GM18505 (cell line): ENCODE measurements around the gene FAM181A.

Experiments
- ATAC-seq: cut with Tn5 transposase; IDR thresholded peaks from one replicate; pipeline ENCODE4 v1.9.1; 2021; ENCODE audit not compliant: unreplicated experiment
- POLR2A ChIP-seq: IDR thresholded peaks from 4 replicates; pipeline ENCODE4 v1.6.1; 2011; ENCODE audit warnings: borderline replicate concordance; ENCODE audit not compliant: insufficient read depth, insufficient read length; ENCODE audit errors: extremely low read depth

Gene FAM181A

DNA sequence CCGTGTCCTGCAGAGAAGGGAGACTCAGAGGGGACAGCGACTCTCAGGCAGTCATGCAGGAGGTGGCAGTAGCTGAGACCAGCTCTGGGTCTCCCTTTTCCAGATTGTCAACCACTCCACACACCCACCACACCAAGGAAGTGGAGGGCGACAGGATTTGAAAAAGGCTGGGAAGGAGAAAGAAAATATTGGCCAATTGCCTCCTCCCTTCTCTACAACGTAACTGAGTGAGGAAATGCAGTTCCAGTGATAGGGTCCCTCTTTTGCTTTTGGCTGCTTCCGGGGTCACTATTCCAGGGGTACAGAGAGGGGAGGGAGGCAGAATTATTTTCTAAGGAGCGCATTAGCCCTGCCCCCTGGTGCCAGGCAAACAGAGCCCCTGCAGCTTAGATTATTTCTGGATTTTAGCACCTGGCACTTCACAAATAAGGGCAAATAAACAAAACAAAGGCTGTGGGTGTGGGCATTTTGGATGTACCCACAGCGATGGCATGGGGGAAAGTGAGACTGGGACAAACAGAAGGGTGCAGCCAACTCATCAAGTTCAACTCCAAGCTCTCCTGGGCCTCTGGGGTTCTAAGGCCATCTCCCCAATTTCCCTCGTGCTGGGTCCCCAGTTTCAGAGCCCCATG, 28.8 kb downstream of the FAM181A start:
- no peak for ATAC-seq

DNA sequence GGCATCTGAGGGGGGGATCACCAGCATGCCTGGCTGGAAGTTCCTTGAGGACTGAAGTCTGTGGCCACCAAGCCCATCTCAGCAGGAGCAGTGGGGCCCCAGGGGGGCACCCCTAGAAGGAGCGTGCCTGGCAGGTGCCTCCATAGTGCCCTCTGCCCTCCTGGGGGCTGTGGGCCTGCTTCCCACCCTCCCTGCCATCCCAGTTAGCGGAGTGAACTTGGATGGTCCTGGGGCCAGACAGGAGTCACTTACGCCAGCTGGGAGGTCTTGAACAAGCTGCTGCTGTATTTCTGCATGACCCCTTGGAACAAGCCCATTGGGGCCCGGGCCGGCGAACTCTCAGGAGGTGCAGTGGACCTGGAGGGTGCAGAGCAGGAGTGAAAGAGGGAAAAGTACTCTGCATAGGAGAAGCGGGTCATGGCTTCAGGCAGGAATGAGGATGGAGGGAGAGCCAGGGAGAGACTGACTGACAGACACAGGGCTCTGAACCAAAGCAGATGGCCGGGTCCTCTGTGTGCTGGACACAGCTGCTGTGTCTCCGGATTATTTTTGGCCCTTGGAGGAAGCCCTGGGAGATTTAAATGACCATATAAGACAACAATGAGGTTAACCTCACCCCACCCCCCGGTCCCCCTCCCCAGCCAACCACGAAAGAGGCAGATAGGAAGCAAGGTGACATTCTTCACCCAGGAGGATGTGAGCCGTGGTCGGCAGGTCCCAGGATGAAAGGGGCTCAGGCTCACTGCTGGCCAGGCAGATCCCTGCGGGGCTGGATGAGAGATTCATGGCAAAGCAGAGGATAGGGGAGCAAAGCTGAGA, 29.6 kb downstream of the FAM181A start:
- no peak for TF ChIP-seq POLR2A
- ATAC-seq: no peak

More for the DNA sequence above, 28.8 kb downstream of the FAM181A start:
- no peak for TF ChIP-seq POLR2A

DNA sequence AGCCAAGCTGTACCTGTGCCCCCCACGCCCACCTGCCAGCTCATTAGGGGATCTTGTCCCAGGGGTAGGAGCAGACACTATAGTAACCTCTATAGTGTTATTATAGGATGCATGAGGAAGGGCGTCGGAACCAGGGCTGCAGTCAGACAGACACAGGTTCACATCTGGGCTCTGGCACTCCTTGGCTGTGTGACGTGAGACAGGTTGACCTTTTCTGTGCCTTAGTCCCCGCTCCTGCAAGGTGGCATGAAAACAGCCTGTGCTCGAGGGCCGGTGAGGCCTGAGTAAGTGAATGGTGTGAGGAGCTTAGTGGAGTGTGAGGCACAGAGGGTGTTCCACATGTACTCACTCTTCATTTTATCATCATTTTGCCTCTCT, 30.2 kb downstream of the FAM181A start:
- TF ChIP-seq POLR2A: no peak
- no peak for ATAC-seq

DNA sequence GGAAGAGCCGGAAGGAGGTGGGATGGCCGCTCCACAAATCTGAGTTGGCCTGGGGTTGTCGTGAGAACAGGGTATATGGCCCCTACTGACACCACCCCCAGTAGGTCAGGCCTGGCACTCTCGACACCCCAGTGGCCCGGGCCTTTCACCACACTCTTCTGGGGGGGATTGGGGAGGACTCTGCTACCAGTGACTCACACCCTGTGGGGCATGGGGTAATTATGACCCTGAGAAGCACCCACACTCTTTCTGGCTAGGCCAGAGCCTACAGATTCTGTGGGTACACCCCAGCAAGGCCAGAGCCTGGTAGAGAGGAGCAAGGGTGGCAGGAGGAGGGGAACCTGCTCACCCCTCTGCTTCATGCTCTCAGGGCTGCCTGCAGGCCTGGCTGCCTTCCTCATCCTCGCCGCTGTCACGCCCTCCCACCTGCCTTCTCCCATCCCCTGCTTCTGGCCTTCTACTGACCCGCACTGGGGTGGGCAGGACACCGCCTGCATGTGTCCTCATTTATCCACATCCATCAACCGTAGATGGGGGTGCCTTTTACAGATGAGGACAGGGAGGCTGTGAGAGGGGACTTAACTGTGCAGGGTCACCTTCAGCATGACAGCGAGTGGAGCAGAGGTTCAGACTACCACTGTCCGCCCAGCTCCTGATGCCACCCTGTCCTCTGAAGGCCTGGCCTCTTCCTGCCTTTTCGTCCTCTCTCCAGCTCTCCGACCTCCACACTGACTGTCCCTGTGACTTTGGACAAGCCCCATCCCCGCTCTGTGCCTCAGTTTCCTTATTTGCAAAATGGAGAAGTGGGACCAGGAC, 30.8 kb downstream of the FAM181A start:
- peak; percentile 24 for TF ChIP-seq POLR2A
- ATAC-seq: no peak

DNA sequence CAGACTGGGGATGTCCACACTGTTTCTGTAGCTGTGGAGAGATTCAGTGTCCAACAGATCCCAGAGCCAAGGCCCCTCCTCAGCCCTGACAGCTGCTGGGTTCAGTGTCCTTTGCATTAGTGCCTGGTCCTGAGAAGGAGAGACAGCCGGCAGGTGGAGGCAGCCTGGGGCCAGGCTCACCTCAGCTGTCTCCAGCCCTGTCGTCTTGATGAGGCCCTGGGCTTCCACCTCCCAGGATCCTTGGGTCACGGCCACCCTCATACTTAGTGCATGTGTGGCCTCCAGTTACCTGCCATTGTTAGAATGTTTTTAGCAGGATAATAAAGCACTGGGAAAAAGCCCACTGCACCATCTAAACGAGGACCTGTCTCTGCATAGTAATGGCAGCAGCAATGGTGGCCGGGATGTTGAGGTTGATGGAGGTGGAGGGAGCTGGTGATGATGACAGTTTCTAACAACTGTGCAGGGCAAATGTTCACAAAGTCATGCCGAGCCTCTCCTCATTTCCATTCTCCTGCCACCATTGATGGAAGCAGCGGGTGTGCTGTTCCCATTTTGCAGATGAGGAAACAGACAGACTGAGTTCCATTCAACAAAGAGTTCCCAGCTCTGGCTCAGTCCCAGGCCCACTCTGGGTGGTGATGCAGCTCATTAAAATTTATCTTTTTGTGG, 31.6 kb downstream of the FAM181A start:
- no peak for TF ChIP-seq POLR2A
- ATAC-seq: no peak

DNA sequence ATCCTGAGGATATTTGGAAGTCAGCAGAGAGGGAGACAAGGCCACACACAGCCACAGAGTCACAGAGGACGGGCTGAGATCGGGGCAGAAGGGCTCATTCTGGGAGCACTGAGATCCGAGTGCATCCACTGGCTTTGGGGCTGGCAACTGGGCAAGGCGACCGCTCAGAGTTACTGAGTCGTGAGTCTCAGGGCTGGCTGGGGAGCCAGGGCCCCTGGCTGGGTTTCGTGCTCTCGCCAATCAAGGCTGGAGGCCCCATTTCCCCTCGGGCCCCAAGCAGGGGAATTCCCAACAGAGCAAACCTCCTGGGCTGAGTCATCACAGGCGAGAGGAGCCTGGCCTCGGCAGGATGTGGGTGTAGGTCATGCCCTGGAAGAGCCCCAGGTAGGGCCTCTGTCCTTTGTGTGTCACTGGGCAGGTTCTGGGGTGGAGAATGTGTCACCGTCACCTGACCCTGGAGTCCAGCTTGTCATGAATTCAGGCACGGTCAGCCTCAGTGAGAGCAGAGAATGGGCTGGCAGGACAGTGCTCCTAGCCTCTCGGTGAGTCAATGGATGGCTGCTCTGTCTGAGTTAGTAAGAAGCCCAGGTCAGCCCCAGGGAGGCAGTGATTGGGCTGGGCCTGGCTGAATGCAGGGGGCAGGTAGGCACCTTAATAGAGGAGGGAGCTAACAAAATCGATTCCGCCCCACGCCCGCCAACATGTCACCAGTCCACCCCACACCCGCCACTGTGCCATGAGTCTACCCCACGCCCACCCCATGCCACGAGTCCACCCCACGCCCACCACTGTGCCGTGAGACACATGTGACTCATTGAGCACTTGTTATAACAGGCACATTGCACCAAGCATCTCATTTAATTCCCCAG, 32.3 kb downstream of the FAM181A start:
- peak; percentile 86 for TF ChIP-seq POLR2A
- ATAC-seq: peak; percentile 69

DNA sequence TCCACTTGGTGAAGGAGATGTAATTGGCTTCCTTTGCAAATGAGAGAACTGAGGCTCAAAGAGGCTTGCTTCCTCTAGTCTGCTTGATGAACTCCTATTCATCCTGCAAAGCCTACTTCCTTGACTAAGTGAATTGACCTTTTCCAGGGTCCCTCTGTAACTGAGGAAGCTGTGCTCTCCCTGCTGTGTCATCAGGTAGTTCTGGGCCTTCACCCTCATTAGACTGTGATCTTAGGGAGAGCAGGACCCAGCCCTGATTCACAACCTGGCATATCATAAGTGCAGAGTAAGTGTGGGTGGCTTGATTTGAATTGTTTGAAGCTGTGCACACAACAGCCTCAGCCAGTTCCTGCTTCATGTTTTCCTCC, 32.9 kb downstream of the FAM181A start:
- ATAC-seq: no peak
- TF ChIP-seq POLR2A: no peak

DNA sequence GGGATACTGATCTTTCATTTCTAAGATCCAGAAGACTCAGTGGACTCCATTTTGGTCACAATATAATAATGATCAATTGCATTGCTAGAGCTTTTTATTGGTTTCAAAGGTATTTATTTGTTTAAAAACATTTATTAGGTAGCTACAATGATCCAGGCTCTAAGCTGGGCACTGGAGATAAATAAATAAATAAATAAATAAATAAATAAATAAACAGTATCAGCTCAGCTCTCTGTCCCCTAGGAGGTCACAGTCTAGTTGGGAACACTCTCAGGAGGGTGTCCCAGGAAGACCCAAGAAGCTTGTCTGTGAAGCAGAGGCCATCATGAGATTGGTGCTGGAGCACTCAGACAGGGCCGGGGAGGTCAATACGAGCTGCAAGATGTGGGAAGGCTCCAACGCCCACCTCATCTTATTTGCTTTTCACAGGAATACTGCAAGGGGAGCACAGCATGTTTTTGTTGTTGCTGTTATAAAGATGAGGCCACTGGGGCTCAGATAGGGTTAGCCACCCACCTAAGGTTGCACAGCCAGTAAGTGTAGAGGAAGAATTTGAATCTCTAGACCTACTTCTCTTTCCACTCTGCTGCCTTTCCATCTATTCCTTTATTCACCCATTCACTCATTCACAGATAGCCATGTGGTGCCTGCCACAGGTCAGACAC, 33.8 kb downstream of the FAM181A start:
- no peak for TF ChIP-seq POLR2A
- no peak for ATAC-seq

DNA sequence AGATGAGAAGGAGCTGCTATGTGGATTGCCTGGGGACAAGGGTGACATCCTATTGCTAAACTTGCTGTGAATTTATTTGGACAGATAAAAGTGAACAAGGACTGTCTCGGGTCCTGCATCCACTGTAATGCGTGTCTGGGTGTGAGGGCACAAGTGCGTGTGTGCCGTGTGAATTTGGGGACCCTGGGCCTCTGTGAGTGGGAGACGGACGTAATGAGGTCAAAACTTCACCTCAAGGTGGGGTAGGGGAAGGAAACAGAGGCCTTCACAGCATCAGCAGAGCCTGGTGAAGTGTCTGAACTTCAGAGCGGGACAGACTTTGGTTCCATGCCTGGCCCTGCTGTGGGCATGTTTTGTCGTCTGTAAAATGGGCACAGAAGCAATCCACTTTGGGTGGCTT, 34.5 kb downstream of the FAM181A start:
- ATAC-seq: no peak
- TF ChIP-seq POLR2A: peak; percentile 35

DNA sequence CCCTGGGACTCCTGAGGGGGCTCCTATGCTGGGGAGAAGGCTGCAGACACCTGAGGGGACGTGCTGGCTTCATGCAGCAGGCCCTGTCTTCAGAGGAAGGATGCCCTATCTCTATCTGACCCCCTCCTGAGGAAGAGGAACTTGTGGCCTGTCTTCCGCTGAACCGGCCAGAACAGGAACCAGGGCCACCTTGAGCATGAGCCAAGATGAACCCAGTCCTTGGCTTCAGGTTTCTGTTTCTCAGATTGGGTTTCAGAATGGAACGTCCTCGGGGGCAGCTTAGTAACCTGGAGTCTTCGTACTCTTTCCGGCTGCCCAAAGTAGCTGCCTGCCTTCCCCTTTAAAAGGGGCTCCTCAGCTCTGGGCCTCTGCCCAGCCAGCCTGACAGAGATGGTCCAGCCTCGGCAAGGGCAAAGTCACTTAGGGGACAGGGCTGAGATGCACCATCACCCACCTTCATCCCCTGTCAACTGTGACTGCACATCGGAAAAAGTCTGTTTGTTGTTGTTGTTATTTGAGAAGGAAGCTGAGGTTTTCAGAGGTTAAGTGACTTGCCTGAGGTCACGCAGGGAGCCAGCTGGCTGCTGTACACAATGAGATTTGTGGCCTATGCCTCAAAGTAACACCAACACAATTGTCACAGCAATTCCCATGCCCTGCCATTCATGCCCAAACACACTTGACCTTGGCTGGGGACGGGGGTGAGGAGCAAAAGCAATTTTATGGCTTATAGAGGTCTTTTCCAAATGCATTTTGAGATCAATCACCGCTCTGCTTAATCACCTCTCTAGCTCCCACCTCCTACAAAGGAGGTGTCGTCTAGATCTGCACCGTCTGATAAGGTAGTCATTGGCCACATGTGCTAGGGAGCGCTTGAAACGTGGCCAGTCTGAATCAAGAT, 35.8 kb downstream of the FAM181A start:
- ATAC-seq: peak; percentile 37
- TF ChIP-seq POLR2A: peak; percentile 58

DNA sequence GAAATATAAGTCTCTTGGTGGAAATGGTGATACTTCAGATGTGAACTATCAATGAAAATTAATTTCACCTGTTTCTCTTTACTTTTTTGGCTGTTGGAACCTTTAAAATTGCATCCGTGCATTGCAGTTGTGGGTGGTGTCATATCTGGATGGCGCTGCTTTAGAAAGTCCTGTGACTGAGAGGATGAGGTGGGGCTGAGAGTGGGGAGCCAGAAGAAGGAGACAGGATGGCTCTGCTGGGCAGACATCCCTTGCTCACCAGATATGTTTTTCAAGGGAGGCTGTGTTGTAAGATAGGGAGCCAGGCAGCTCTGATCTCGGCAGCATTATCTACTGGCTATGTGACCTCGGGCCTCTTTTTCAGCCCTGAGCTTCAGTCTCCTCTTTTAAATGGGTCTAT, 36.5 kb downstream of the FAM181A start:
- no peak for ATAC-seq
- TF ChIP-seq POLR2A: no peak

DNA sequence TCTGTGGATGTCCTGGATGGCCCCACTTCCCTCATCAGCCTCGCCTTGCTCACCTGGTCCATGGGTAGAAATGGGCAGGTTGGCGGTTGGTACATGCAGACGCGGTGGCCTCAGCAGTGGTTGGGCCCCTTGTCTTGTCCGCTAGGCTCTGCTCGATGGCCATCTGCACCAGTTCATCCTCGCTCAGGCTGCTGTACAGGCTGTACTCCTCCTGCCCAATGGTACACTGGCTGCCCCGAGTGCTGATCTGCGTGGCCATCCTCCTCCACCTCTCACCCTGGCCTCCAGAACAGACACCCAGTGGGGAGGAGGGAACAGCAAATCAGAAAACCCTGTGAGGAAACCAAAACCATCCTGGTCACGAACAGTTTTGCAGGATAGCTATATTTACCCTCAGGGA, 37.1 kb downstream of the FAM181A start:
- ATAC-seq: no peak
- TF ChIP-seq POLR2A: no peak
